Right atrium auricular region (tissue), 2 donors: Measurements from ENCODE around the gene LNX2. TPM values are rescaled to one million over a fixed set of nuclear protein-coding genes. Genes with fewer than 3 reads are reported as not detected.

Experiments
- DNase-seq: peaks from one replicate; pipeline ENCODE4 v3.0.0-alpha.2; 2019; ENCODE audit warnings: low spot score
- H3K27ac ChIP-seq, 2 donors: fragments of 200-600 bp; sonication (generic); 1 replicate in 1 of 2; 2 replicates in 1 of 2; pipeline ENCODE4 v1.5.1; 2016 to 2019
- H3K27me3 ChIP-seq, 2 donors: fragments of 200-600 bp; sonication (generic); one replicate each; pipeline versions ENCODE4 v1.5.1 to v1.6.0; 2017 to 2019
- H3K36me3 ChIP-seq: fragments of 200-600 bp; sonication (generic); one replicate; pipeline ENCODE4 v1.5.1; 2016
- H3K4me1 ChIP-seq, 2 donors: fragments of 200-600 bp; sonication (generic); one replicate each; pipeline versions ENCODE4 v1.5.1 to v1.6.0; 2017 to 2019
- H3K4me3 ChIP-seq, 2 donors: fragments of 200-600 bp; sonication (generic); 1 replicate in 1 of 2; 2 replicates in 1 of 2; pipeline ENCODE4 v1.5.1; 2017 to 2019; ENCODE audit warnings: mild to moderate bottlenecking in 1 of 2, moderate library complexity in 1 of 2
- H3K9me3 ChIP-seq, 2 donors: fragments of 200-600 bp; sonication (generic); one replicate each; pipeline ENCODE4 v1.5.1; 2019
- CTCF ChIP-seq, 2 donors: fragments of 200-600 bp; sonication (generic); IDR thresholded peaks; one replicate each; pipeline ENCODE4 v1.5.1; 2019; ENCODE audit warnings: antibody characterized with exemption in 2 of 2
- total RNA-seq, 2 donors: library from RNA; depleted of rRNA; stranded (reverse); fragments of >200 nt; gene quantifications; one replicate each; pipeline ENCODE4 v1.1.0, GENCODE V29; 2016

The LNX2 gene
- total RNA-seq, 2 donors from 2014 or later = 13.0 to 15.2 TPM

GRCh38 chr13:27625839-27626238, 5.5 kb upstream of the LNX2 start:
- H3K4me1 ChIP-seq = peaks cover 0 to 13% of the 10 kb centered on the region in 2 donors
- DNase-seq = no peak
- H3K27me3 ChIP-seq = no peaks in the 10 kb centered on the region
- no peaks in the 10 kb centered on the region for H3K9me3 ChIP-seq
- H3K4me3 ChIP-seq = no peak overlapping the region
- H3K27ac ChIP-seq = no peak overlapping the region
- no peak for TF ChIP-seq CTCF (IDR thresholded peaks at IDR 0.05)
- H3K36me3 ChIP-seq = no peaks in the 10 kb centered on the region

DNA sequence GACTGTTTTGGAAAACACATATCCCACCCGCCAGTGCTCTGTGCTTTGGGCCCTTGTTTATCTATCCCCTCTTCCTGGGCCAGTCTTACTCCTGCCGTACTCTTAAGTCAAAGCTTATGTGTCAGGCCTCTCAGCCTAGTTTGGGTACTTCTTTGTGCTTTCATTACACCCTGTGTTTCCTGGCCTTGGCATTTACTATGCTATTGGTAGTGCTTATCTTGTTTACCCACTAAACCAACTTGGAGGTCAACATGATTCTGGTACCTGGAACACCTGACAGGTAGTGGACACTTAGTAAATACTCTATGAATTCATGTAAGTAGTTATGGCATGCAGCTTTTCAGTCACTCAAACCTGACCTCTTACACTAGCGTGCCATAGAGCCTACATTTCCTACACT, 3.7 kb upstream of the LNX2 start:
- H3K36me3 ChIP-seq = no peaks in the 10 kb centered on the region
- no peaks in the 10 kb centered on the region for H3K9me3 ChIP-seq
- DNase-seq = no peak
- no peak overlapping the region for H3K27ac ChIP-seq
- no peak overlapping the region for H3K4me3 ChIP-seq
- H3K4me1 ChIP-seq = peaks cover 0 to 19% of the 10 kb centered on the region in 2 donors
- H3K27me3 ChIP-seq = no peaks in the 10 kb centered on the region
- TF ChIP-seq CTCF (IDR thresholded peaks at IDR 0.05) = no peak

DNA sequence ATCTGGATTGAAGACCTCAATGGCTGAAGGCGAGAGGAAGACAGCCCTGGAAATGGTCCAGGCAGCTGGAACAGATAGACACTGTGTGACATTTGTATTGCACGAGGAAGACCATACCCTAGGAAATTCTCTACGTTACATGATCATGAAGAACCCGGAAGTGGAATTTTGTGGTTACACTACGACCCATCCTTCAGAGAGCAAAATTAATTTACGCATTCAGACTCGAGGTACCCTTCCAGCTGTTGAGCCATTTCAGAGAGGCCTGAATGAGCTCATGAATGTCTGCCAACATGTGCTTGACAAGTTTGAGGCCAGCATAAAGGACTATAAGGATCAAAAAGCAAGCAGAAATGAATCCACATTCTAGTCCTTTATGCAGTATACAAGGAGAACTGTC, 2.6 kb upstream of the LNX2 start:
- Histone ChIP-seq H3K4me1 (peaks cover 0 to 29% of the 10 kb centered on the region in 2 donors), H3K4me3 (no peak overlapping the region), H3K36me3 (no peaks in the 10 kb centered on the region), H3K9me3 (no peaks in the 10 kb centered on the region), H3K27ac (no peak overlapping the region), H3K27me3 (no peaks in the 10 kb centered on the region)
- no peak for DNase-seq
- TF ChIP-seq CTCF (IDR thresholded peaks at IDR 0.05) = no peak

DNA sequence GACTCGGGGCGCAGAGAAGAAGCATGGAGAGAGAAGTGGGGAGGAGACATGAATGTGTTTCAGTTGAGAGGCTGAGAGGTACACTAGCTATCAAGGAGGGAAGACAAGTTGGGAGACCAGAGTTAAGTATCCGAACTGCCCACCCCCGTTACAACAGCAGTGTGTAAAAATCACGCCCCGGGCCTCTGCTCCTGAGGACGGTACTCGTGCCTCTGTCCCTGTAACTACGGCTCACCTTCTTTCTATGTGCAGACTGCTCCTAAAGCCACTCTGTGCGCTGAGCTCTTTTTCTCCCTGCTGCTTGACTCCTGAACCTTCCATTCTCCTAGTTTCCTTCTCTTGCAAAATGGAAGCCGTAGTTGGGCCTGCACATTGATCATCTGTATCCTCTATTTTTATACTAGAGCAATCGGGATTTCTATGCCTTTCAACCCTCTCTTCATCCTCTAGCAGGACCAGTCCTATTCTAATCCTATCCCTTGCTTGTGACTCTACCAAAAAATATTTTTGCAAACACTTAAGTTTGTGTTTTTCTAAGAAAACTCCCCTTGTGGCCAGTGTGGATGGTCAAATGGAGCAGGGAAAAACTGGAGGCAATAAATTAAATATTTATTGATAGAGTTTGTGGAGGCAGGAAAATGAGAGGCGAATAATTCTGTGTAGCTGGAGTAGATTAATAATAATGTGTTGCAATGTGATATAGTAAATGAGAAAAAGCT, 1.9 kb upstream of the LNX2 start:
- no peaks in the 10 kb centered on the region for H3K9me3 ChIP-seq
- peaks cover 0 to 29% of the 10 kb centered on the region in 2 donors for H3K4me1 ChIP-seq
- no peak for DNase-seq
- no peaks in the 10 kb centered on the region for H3K36me3 ChIP-seq
- TF ChIP-seq CTCF (IDR thresholded peaks at IDR 0.05) = peak in 1 of 2 donors; percentile 16
- H3K27ac ChIP-seq = peak overlapping the region; percentile 96 to 98
- peak overlapping the region; percentile 92 to 98 for H3K4me3 ChIP-seq
- H3K27me3 ChIP-seq = no peaks in the 10 kb centered on the region

DNA sequence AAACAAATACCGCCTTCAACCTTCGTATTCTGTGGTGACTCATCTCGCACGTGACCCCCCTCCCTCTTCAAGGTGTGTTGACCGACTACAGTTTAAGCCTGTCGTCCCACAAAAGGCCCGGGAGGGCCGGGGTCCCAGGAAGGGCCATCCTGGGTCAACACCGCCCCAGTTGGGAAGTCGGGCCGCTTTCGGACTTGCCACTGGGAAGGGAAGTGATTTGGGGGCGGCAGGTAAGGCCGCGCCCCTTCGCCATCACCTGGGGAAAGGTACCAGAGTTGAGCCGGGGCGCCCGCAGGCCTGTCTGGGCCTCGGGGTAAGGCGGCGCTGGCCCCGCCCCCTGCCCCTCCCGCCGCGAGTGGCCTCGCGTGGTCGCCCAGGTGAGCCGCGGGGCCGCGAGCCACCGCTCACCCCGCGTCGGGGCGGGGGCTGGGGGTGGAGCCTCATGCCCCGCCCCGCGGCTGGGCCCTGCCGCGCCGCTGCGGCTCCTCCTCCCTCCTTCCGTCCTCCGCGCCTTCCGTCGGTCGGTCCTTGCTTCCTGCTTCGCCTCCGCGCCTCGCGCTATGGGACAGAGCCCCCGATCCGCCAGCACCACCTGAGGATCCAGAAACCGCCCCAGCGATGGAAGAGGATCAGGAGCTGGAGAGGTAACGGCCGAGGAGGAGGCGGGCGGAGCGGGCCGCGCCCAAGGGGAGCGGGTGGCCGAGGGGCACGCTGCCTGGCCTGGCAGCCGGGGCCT, 1.2 kb upstream of the LNX2 start, which contains the start of gene POLR1D:
Gene POLR1D, plus strand, starts transcription at position 527 of the 736 bp plus-strand sequence. Its CDS starts 92 bp downstream, at position 619.
- DNase-seq = peak; percentile 67
- H3K4me3 ChIP-seq = peak within 1 kb of the TSS; percentile 92 to 98
- no peak for TF ChIP-seq CTCF (IDR thresholded peaks at IDR 0.05)
- no peaks in the 10 kb centered on the region for H3K36me3 ChIP-seq
- peak within 1 kb of the TSS; percentile 96 to 98 for H3K27ac ChIP-seq
- H3K9me3 ChIP-seq = no peaks in the 10 kb centered on the region
- peaks cover 0 to 29% of the 10 kb centered on the region in 2 donors for H3K4me1 ChIP-seq
- no peaks in the 10 kb centered on the region for H3K27me3 ChIP-seq
